ENCODE data around the gene LOC128125822.

DNA sequence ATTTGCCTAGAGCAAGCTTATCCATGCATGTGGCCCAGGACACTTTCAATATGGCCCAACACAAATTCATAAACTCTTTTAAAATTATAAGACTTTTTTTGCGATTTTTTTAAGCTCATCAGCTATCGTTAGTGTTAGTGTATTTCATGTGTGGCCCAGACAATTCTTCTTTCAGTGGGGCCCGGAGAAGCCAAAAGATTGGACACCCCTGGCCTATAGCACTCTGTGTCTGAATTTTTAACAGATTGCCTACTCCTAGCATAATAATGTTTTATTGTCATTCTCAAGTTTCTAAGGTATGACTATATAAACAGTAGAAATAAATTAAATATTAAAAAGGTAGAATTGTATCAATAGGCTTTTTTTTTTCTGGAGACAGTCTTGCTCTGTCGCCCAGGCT lies 48.6 kb upstream of the LOC128125822 start:
- TF ChIP-seq TCF7L2 (IDR thresholded peaks at IDR 0.05; ENCODE audit: low read depth, low read length) (no peak), POLR2AphosphoS5 (IDR thresholded peaks at IDR 0.05; ENCODE audit: low read depth, low read length) (no peak)
- TF ChIP-seq, protein P1, sequence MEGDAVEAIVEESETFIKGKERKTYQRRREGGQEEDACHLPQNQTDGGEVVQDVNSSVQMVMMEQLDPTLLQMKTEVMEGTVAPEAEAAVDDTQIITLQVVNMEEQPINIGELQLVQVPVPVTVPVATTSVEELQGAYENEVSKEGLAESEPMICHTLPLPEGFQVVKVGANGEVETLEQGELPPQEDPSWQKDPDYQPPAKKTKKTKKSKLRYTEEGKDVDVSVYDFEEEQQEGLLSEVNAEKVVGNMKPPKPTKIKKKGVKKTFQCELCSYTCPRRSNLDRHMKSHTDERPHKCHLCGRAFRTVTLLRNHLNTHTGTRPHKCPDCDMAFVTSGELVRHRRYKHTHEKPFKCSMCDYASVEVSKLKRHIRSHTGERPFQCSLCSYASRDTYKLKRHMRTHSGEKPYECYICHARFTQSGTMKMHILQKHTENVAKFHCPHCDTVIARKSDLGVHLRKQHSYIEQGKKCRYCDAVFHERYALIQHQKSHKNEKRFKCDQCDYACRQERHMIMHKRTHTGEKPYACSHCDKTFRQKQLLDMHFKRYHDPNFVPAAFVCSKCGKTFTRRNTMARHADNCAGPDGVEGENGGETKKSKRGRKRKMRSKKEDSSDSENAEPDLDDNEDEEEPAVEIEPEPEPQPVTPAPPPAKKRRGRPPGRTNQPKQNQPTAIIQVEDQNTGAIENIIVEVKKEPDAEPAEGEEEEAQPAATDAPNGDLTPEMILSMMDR (IDR thresholded peaks at IDR 0.05): no peak
